ENCODE data around the gene AMMECR1L. TPM values are rescaled to one million over a fixed set of nuclear protein-coding genes. Genes with fewer than 3 reads are reported as not detected.

Gene AMMECR1L
- total and polyA plus RNA-seq, 2 experiments from 2014 or later, result 7.8 to 17.7 TPM

DNA sequence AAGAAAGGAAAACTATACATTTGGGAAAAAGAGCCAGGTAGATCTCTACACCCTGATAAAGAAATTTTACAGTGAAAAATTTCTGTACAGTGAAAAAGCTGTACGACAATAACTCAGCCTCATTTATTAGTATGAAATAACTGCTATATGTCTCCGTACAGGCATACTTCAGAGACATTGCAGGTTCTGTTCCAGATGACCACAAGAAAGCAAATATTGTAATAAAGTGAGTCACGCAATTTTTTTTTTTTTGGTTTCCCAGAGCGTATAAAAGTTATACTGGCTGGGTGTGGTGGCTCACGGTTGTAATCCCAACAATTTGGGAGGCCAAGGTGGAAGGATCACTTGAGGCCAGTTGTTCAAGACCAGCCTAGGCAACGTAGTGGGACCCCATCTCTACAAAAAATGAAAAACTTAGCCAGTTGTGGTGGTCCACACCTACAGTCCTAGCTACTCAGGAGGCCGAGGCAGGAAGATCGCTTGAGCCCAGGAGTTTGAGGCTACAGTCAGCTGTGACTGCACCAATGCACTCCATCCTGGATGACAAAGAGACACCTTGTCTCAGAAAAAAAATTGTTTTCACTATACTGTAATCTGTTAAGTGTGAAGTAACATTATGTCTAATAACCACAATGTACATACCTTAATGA lies 28.2 kb upstream of the AMMECR1L start (continued):
- TF ChIP-seq, protein P1, sequence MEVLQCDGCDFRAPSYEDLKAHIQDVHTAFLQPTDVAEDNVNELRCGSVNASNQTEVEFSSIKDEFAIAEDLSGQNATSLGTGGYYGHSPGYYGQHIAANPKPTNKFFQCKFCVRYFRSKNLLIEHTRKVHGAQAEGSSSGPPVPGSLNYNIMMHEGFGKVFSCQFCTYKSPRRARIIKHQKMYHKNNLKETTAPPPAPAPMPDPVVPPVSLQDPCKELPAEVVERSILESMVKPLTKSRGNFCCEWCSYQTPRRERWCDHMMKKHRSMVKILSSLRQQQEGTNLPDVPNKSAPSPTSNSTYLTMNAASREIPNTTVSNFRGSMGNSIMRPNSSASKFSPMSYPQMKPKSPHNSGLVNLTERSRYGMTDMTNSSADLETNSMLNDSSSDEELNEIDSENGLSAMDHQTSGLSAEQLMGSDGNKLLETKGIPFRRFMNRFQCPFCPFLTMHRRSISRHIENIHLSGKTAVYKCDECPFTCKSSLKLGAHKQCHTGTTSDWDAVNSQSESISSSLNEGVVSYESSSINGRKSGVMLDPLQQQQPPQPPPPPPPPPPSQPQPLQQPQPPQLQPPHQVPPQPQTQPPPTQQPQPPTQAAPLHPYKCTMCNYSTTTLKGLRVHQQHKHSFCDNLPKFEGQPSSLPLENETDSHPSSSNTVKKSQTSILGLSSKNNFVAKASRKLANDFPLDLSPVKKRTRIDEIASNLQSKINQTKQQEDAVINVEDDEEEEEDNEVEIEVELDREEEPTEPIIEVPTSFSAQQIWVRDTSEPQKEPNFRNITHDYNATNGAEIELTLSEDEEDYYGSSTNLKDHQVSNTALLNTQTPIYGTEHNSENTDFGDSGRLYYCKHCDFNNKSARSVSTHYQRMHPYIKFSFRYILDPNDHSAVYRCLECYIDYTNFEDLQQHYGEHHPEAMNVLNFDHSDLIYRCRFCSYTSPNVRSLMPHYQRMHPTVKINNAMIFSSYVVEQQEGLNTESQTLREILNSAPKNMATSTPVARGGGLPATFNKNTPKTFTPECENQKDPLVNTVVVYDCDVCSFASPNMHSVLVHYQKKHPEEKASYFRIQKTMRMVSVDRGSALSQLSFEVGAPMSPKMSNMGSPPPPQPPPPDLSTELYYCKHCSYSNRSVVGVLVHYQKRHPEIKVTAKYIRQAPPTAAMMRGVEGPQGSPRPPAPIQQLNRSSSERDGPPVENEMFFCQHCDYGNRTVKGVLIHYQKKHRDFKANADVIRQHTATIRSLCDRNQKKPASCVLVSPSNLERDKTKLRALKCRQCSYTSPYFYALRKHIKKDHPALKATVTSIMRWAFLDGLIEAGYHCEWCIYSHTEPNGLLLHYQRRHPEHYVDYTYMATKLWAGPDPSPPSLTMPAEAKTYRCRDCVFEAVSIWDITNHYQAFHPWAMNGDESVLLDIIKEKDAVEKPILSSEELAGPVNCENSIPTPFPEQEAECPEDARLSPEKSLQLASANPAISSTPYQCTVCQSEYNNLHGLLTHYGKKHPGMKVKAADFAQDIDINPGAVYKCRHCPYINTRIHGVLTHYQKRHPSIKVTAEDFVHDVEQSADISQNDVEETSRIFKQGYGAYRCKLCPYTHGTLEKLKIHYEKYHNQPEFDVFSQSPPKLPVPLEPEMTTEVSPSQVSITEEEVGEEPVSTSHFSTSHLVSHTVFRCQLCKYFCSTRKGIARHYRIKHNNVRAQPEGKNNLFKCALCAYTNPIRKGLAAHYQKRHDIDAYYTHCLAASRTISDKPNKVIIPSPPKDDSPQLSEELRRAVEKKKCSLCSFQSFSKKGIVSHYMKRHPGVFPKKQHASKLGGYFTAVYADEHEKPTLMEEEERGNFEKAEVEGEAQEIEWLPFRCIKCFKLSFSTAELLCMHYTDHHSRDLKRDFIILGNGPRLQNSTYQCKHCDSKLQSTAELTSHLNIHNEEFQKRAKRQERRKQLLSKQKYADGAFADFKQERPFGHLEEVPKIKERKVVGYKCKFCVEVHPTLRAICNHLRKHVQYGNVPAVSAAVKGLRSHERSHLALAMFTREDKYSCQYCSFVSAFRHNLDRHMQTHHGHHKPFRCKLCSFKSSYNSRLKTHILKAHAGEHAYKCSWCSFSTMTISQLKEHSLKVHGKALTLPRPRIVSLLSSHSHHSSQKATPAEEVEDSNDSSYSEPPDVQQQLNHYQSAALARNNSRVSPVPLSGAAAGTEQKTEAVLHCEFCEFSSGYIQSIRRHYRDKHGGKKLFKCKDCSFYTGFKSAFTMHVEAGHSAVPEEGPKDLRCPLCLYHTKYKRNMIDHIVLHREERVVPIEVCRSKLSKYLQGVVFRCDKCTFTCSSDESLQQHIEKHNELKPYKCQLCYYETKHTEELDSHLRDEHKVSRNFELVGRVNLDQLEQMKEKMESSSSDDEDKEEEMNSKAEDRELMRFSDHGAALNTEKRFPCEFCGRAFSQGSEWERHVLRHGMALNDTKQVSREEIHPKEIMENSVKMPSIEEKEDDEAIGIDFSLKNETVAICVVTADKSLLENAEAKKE (CRISPR knock-in tag; IDR thresholded peaks at IDR 0.05), result no peak

GRCh38 chr2:127911737-127912136 lies 26.0 kb upstream of the AMMECR1L start:
- ATAC-seq (no peak), DNase-seq (ENCODE audit: low spot score) (no peak)
- Mint-ChIP-seq H3K36me3 (ENCODE audit: low read depth) (no peaks in the 10 kb centered on the region), H3K4me1 (no peaks in the 10 kb centered on the region), H3K27ac (no peak overlapping the region), H3K4me3 (no peak overlapping the region), H3K9me3 (no peaks in the 10 kb centered on the region), H3K27me3 (ENCODE audit: insufficient read depth, low read depth, poor library complexity) (no peaks in the 10 kb centered on the region)
- Histone ChIP-seq H3K27me3 (ENCODE audit: insufficient read depth) (no peaks in the 10 kb centered on the region), H3K9me2 (ENCODE audit: insufficient read depth) (peaks cover 5% of the 10 kb centered on the region; the same call in 1 of the 2 replicates), H3F3A (replicated peaks; ENCODE audit: low read depth) (no peaks in the 10 kb centered on the region), H3K36me3 (ENCODE audit: insufficient read depth) (no peaks in the 10 kb centered on the region), H3K4me2 (no peak overlapping the region), H3K27ac (ENCODE audit: low read depth) (no peak overlapping the region), H3K4me3 (no peak overlapping the region), H4K20me1 (replicated peaks; ENCODE audit: insufficient read depth) (no peaks in the 10 kb centered on the region; the same call in 1 of the 2 replicates), H2AFZ (no peak overlapping the region), H3K4me1 (ENCODE audit: insufficient read depth) (no peaks in the 10 kb centered on the region), H3K79me2 (replicated peaks; ENCODE audit: insufficient read depth) (no peaks in the 10 kb centered on the region)
- TF ChIP-seq EZH2 (IDR thresholded peaks at IDR 0.05; ENCODE audit: low read depth, unreplicated experiment), result no peak

DNA sequence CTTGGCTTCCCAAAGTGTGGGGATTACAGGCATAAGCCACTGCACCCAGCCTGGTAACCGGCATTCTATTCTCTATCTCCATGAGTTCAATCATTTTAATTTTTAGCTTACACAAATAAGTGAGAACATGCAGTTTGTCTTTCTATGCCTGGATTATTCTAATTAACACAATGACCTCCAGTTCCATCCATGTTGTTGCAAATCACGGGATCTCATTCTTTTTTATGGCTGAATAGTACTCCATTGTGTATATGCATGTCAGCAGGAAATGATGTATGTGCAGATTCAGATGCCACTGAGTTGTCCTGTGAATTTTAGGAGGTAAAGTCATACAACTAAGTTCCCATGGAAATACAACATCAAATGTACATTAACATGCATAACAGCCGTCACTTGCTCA lies 24.7 kb upstream of the AMMECR1L start:
- no peak for ATAC-seq

More for the DNA sequence above, 24.7 kb upstream of the AMMECR1L start:
- Histone ChIP-seq H3F3A (replicated peaks; ENCODE audit: low read depth) (no peaks in the 10 kb centered on the region), H2AFZ (no peak overlapping the region), H3K4me1 (ENCODE audit: insufficient read depth) (no peaks in the 10 kb centered on the region), H3K27me3 (ENCODE audit: insufficient read depth) (no peaks in the 10 kb centered on the region), H3K36me3 (ENCODE audit: insufficient read depth) (no peaks in the 10 kb centered on the region), H3K4me3 (no peak overlapping the region), H3K9me2 (ENCODE audit: insufficient read depth) (peaks cover 5% of the 10 kb centered on the region; the same call in 1 of the 2 replicates), H3K4me2 (no peak overlapping the region), H4K20me1 (replicated peaks; ENCODE audit: insufficient read depth) (no peaks in the 10 kb centered on the region; the same call in 1 of the 2 replicates), H3K27ac (ENCODE audit: low read depth) (no peak overlapping the region), H3K79me2 (replicated peaks; ENCODE audit: insufficient read depth) (no peaks in the 10 kb centered on the region)
- Mint-ChIP-seq H3K27me3 (ENCODE audit: insufficient read depth, low read depth, poor library complexity) (no peaks in the 10 kb centered on the region), H3K27ac (no peak overlapping the region), H3K4me1 (peaks cover 5% of the 10 kb centered on the region; the same call in 2 of the 3 replicates), H3K9me3 (no peaks in the 10 kb centered on the region; the same call in 2 of the 3 replicates), H3K4me3 (no peak overlapping the region), H3K36me3 (ENCODE audit: low read depth) (no peaks in the 10 kb centered on the region)
- TF ChIP-seq STAT1 (IDR thresholded peaks at IDR 0.05; ENCODE audit: unreplicated experiment), result no peak
- TF ChIP-seq EZH2phosphoT487 (IDR thresholded peaks at IDR 0.05; ENCODE audit: unreplicated experiment), result no peak
- no peak for TF ChIP-seq REST (IDR thresholded peaks at IDR 0.05; ENCODE audit: unreplicated experiment)
- DNase-seq (ENCODE audit: low spot score), result no peak
